PFSK-1 (cell line): ENCODE data around the gene AHI1.

Source experiments
- FOXP2 ChIP-seq: optimal IDR thresholded peaks from 2 replicates; pipeline ENCODE3; 2011; ENCODE audit warnings: borderline replicate concordance, control low read depth, inconsistent platforms; ENCODE audit not compliant: insufficient read depth; ENCODE audit errors: extremely low read length, extremely low read depth
- POLR2AphosphoS5 ChIP-seq: IDR thresholded peaks from 2 replicates; pipeline ENCODE4 v1.6.1; 2012; ENCODE audit warnings: low read depth, mild to moderate bottlenecking, control low read depth, low read length, moderate library complexity
- REST ChIP-seq, 2 experiments: IDR thresholded peaks; 2 replicates each; pipeline versions ENCODE4 v1.6.1 to v1.8.0; 2011 to 2012; ENCODE audit warnings: low read depth in 2 of 2, low read length in 2 of 2, control low read depth in 1 of 2, inconsistent platforms in 1 of 2, mild to moderate bottlenecking in 1 of 2, moderate library complexity in 1 of 2; ENCODE audit not compliant: insufficient read depth in 1 of 2
- SIN3A ChIP-seq: IDR thresholded peaks from 2 replicates; pipeline ENCODE4 v1.6.1; 2012; ENCODE audit warnings: mild to moderate bottlenecking, low read length, moderate library complexity, borderline replicate concordance; ENCODE audit not compliant: insufficient read depth
- TAF1 ChIP-seq: IDR thresholded peaks from 2 replicates; pipeline ENCODE4 v1.6.1; 2012; ENCODE audit warnings: low read length, control low read depth, borderline replicate concordance; ENCODE audit not compliant: insufficient read depth

Gene AHI1

GRCh38 chr6:135354407-135354806 lies 143.1 kb downstream of the AHI1 start:
- TF ChIP-seq SIN3A (no peak), REST (IDR thresholded peaks at IDR 0.05; ENCODE audit: insufficient read depth in 1 of 2, low read depth in 2 of 2, low read length in 2 of 2) (no peak), POLR2AphosphoS5 (no peak), TAF1 (no peak), FOXP2 (no peak)

- TF ChIP-seq REST (IDR thresholded peaks at IDR 0.05; ENCODE audit: insufficient read depth in 1 of 2, low read depth in 2 of 2, low read length in 2 of 2) (no peak), TAF1 (no peak), SIN3A (no peak), FOXP2 (no peak), POLR2AphosphoS5 (no peak)
These were observed 144.4 kb downstream of the AHI1 start for GRCh38 chr6:135353113-135353512.

GRCh38 chr6:135351635-135352034 lies 145.9 kb downstream of the AHI1 start:
- TF ChIP-seq REST (IDR thresholded peaks at IDR 0.05; ENCODE audit: insufficient read depth in 1 of 2, low read depth in 2 of 2, low read length in 2 of 2), result no peak
- no peak for TF ChIP-seq TAF1
- TF ChIP-seq SIN3A, result no peak
- no peak for TF ChIP-seq POLR2AphosphoS5
- TF ChIP-seq FOXP2, result no peak

- TF ChIP-seq FOXP2, result no peak
- TF ChIP-seq REST (IDR thresholded peaks at IDR 0.05; ENCODE audit: insufficient read depth in 1 of 2, low read depth in 2 of 2, low read length in 2 of 2), result no peak
- no peak for TF ChIP-seq SIN3A
- TF ChIP-seq POLR2AphosphoS5, result no peak
- no peak for TF ChIP-seq TAF1
These were observed 149.7 kb downstream of the AHI1 start for GRCh38 chr6:135347887-135348286.

GRCh38 chr6:135346747-135347146 lies 150.8 kb downstream of the AHI1 start:
- no peak for TF ChIP-seq REST (IDR thresholded peaks at IDR 0.05; ENCODE audit: insufficient read depth in 1 of 2, low read depth in 2 of 2, low read length in 2 of 2)
- TF ChIP-seq FOXP2, result no peak
- no peak for TF ChIP-seq POLR2AphosphoS5
- TF ChIP-seq TAF1, result no peak
- TF ChIP-seq SIN3A, result no peak
